ENCODE data around the gene CTF1.
A peak's percentile ranks its signal among the peaks of the same experiment; 100 is the strongest.

CTF1 gene

DNA sequence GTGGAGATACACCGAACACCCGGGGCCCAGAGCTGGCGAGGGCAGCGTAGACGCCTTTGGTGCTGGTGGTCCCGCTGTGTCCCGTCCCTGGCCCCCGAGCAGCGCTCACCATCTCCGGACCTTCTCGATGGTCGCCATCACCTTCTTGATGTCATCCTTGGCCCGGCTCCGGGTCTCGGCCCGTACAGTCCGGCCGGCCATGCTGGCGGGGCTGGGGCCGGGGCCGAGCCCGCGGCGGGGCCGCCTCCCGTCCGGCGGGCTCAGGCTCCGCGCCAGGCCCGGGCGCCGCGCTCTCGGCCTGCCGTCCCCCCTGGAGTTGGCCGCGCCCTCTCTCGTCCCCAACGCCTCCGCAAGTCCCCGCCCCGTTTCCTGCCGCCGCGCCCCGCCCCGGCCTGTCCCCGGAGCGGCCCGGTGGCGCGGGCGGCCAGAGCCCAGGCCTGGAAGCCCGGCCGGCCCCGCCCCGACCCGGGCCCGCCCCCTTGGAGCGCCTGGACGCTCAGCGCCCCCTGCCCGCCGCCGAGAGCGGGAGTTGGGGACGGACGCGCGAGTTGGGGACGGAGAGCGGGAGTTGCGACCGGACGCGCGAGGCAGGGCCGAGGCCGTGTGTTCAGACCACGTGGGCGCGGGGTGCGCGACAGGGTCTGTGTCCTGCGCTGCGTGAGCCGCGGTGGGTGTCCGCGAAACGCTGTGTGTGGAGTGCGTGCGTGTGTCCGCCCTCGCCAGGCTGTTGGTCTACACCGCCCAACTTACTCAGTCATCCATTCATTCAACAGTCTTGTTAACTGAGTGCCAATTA is 2.5 kb upstream of the CTF1 start, which contains the start of gene BCL7C:
TSS of gene BCL7C (minus strand) at position 334 of the 796 bp plus-strand sequence. CDS start at position 201, 133 bp downstream.
- Histone ChIP-seq H3K36me3 (replicated peaks) (peaks cover 7% of the 10 kb centered on the region), H3K27me3 (ENCODE audit: low read depth) (no peaks in the 10 kb centered on the region), H3K9me3 (no peaks in the 10 kb centered on the region), H3K4me1 (peaks cover 13% of the 10 kb centered on the region), H3K4me3 (peak within 1 kb of the TSS; percentile 66)
- DNase-seq (ENCODE audit: low spot score in 2 of 2) = peak; percentile 86 to 97
- in situ Hi-C loops (cut with MboI; ENCODE audit: low sequenced_read_pairs) = no loop called here

DNA sequence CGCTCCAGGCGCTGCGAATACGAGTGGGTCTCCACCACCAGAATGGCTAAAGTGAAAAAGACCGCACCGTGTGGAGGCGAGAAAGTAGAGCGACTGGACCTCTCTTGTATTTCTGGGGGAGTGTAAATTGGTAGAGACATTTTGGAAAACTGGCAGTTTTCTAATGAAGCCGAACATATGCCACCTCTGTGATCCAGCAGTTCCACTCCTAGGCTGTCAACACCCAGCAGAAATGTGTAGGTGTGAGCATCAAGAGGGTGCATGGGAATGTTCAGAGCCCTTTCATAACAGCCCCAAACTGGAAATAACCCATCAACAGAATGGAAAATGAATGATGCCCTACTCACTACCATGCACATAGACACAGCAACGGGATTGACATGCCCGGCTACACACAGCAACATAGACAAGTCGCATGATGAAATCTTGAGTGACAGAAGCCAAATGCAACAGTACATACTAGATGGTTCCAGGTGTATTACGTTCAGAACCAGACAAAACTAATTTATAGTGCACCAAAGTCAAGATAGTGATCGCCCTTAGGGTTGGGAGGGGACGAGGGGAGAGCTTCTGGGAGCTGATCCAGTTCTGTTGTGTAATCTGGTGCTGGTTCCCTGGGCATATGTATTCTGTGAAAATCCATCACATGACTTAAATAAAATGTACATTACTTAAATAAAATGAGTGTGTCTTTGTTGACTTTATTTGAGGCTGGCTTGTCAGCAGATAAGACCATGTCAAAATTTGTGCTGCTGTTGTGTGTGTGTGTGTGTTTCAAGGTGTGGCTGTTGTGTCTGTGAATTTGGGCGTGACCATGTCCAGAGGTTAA is 1.7 kb upstream of the CTF1 start:
- Histone ChIP-seq H3K27me3 (ENCODE audit: low read depth) (no peaks in the 10 kb centered on the region), H3K36me3 (replicated peaks) (no peaks in the 10 kb centered on the region), H3K9me3 (no peaks in the 10 kb centered on the region), H3K4me3 (peak overlapping the region; percentile 23), H3K4me1 (peaks cover 13% of the 10 kb centered on the region)
- no peak for DNase-seq (ENCODE audit: low spot score in 2 of 2)
- in situ Hi-C loops (cut with MboI; ENCODE audit: low sequenced_read_pairs) = no loop called here

DNA sequence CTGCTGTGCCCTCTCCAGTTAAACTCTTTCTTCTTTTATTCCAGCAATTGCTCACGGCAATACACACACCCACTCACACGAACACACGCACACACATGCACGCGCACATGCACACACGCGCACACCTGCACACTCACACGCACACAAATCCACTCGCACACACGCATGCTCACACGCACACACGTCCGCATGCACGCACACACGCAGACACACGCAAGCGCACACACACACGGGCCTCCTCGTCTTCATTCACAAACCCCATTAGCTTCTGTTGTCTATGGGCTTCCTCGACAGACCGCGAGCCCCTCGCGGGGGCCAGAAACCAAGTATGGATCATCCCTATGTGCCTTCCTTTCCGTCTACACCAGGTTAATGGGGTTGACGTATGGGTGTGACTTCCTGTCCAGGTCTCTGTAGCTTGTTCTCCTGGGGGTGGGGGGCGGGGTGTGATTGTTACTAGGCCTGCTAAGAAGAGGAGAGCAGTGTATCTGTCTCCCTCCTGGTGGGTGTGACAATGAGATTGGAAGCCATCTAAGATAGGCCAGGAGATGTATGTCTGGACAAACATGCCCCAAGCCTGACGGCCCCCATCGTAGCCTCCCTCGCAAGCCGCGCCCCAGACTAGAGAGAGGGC is 670 bp upstream of the CTF1 start:
- in situ Hi-C loops (cut with MboI; ENCODE audit: low sequenced_read_pairs) = no loop called here
- DNase-seq (ENCODE audit: low spot score in 2 of 2) = no peak
- H3K36me3 ChIP-seq (replicated peaks) = no peaks in the 10 kb centered on the region
- no peaks in the 10 kb centered on the region for H3K9me3 ChIP-seq
- H3K4me1 ChIP-seq = peaks cover 13% of the 10 kb centered on the region
- H3K27me3 ChIP-seq (ENCODE audit: low read depth) = no peaks in the 10 kb centered on the region
- no peak overlapping the region for H3K4me3 ChIP-seq

DNA sequence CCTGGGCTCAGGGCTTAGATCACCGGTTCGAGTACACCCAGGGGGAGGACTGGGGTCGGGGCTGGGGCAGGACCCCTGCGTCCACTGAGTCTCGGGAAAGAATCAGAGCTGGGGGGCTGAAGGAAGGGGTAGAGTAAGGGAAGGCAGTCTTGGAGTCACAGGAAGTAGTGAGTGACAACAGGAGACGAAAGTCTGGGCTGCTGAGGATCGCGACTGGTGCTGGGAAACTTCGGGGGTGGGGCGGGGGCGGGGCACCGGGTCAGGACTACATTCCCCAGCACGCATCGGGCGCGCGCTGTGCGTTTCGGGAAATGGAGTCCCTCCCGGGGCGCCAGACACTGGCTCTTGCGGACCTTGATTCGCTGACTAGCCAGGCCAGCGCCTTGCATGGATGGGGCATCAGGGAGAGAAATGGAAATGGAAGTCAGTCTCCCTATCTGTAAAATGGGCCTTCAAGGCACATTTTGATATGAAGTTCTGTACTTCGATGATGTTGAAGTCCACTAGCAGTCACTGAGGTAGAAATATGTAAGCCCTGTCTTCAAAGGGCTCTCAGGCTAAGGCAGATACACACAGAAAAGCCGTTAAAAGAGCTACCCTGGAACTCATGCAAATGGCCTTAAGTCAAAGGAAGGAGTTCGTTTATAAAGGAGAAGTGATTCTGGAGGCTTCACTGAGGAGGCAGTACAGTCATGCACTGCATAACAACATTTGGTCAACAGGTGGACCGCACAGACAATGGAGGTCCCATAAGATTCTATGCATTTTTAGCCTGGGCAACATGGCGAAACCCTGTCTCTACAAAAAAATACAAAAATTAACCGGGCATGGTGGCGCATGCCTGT is 697 bp downstream of the CTF1 start:
- Histone ChIP-seq H3K27me3 (ENCODE audit: low read depth) (no peaks in the 10 kb centered on the region), H3K4me1 (peaks cover 16% of the 10 kb centered on the region), H3K4me3 (no peak overlapping the region), H3K9me3 (no peaks in the 10 kb centered on the region), H3K36me3 (replicated peaks) (no peaks in the 10 kb centered on the region)
- DNase-seq (ENCODE audit: low spot score in 2 of 2) = peak; percentile 78 to 90
- in situ Hi-C loops (cut with MboI; ENCODE audit: low sequenced_read_pairs) = no loop called here

DNA sequence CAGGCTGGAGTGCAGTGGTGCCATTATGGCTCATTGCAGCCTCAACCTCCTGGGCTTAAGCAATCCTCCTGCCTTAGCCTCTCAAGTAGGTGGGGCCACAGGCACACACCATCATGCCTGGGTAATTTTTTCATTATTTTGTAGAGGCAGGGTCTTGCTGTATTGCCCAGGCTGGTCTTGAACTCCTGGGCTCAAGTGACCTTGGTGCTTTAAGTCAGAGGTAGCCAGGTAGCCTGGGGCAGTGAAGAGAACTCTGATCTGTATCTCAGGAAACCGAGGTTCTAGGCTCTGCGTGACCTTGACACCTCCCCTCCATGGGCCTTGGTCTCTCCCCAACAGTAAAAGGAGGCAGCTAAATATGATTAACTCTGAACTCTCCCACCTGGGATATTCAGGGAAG is 3.4 kb downstream of the CTF1 start:
- H3K27me3 ChIP-seq (ENCODE audit: low read depth) = no peaks in the 10 kb centered on the region
- H3K4me3 ChIP-seq = no peak overlapping the region
- H3K36me3 ChIP-seq (replicated peaks) = no peaks in the 10 kb centered on the region
- in situ Hi-C loops (cut with MboI; ENCODE audit: low sequenced_read_pairs) = loop anchor here (25.0 kb wide), 1 partner anchor 512 kb away; the partner anchor contains the start of genes SEPTIN1 and ZNF48
- H3K9me3 ChIP-seq = no peaks in the 10 kb centered on the region
- peaks cover 13% of the 10 kb centered on the region for H3K4me1 ChIP-seq
- no peak for DNase-seq (ENCODE audit: low spot score in 2 of 2)

DNA sequence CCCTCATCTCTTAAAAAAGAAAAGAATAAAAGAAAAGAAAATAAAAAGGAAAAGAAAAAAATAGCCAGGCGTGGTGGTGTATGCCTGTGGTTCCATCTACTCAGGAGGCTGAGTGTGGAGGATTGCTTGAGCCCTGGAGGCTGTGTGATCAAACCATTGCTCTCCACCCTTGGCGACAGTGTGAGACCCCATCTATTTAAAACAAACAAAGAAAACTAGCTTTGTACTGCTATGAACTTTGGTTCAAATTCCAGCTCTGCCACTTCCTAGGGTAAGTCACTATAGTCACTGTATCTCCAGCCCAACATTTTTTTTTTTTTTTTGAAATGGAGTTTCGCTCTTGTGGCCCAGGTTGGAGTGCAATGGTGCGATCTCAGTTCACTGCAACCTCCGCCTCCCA is 4.2 kb downstream of the CTF1 start:
- in situ Hi-C loops (cut with MboI; ENCODE audit: low sequenced_read_pairs) = loop anchor here (25.0 kb wide), 1 partner anchor 513 kb away; the partner anchor contains the start of genes SEPTIN1 and ZNF48

DNA sequence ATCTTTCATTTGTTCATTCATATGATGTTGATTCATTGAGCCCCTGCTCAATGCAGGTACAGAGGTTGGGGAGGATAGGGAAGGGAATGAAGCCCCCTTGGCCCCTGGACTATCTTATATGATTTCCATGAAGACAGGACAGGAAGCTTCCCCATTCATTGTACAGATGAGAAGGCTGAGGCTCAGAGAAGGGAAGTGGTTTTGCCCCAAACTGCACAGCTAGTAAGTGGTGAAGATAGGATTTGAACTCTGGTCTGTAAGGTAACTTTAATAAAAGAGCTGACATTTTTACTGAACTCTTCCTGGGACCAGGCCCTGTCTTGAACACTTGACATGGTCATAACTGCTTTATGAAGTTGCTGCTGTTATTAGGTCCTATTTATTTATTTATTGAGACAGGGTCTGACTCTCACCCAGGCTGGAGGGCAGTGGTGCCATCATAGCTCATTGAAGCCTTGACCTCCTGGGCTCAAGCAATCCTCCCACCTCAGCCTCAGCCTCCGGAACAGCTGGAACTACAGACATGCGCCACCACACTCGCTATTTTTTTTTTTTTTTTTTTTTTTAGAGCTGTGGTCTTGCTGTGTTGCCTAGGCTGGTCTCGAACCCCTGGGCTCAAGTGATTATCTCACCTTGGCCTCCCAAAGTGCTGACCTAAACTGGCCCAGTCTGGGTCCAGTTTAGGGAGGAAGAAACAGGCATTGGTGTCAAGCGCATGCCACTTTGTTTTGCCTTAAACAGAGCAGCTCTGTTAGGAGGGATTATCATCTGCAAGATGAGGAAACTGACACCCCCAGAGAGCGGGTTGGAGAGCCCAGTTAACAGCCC is 5.0 kb downstream of the CTF1 start:
- H3K9me3 ChIP-seq = no peaks in the 10 kb centered on the region
- no peak for DNase-seq (ENCODE audit: low spot score in 2 of 2)
- H3K36me3 ChIP-seq (replicated peaks) = no peaks in the 10 kb centered on the region
- peaks cover 15% of the 10 kb centered on the region for H3K4me1 ChIP-seq
- H3K27me3 ChIP-seq (ENCODE audit: low read depth) = no peaks in the 10 kb centered on the region
- H3K4me3 ChIP-seq = peak overlapping the region; percentile 23
- in situ Hi-C loops (cut with MboI; ENCODE audit: low sequenced_read_pairs) = loop anchor here (25.0 kb wide), 1 partner anchor 514 kb away; the partner anchor contains the start of genes SEPTIN1 and ZNF48

More for the DNA sequence above, 4.2 kb downstream of the CTF1 start:
- DNase-seq (ENCODE audit: low spot score in 2 of 2) = no peak
- Histone ChIP-seq H3K36me3 (replicated peaks) (no peaks in the 10 kb centered on the region), H3K4me1 (peaks cover 13% of the 10 kb centered on the region), H3K4me3 (no peak overlapping the region), H3K27me3 (ENCODE audit: low read depth) (no peaks in the 10 kb centered on the region), H3K9me3 (no peaks in the 10 kb centered on the region)

DNA sequence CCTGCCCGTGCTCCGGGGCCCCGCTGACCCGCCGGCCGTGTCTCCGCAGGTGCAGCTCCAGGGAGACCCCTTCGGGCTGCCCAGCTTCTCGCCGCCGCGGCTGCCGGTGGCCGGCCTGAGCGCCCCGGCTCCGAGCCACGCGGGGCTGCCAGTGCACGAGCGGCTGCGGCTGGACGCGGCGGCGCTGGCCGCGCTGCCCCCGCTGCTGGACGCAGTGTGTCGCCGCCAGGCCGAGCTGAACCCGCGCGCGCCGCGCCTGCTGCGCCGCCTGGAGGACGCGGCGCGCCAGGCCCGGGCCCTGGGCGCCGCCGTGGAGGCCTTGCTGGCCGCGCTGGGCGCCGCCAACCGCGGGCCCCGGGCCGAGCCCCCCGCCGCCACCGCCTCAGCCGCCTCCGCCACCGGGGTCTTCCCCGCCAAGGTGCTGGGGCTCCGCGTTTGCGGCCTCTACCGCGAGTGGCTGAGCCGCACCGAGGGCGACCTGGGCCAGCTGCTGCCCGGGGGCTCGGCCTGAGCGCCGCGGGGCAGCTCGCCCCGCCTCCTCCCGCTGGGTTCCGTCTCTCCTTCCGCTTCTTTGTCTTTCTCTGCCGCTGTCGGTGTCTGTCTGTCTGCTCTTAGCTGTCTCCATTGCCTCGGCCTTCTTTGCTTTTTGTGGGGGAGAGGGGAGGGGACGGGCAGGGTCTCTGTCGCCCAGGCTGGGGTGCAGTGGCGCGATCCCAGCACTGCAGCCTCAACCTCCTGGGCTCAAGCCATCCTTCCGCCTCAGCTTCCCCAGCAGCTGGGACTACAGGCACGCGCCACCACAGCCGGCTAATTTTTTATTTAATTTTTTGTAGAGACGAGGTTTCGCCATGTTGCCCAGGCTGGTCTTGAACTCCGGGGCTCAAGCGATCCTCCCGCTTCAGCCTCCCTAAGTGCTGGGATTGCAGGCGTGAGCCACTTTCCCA is 5.9 kb downstream of the CTF1 start:
- in situ Hi-C loops (cut with MboI; ENCODE audit: low sequenced_read_pairs) = loop anchor here (25.0 kb wide), 1 partner anchor 515 kb away; the partner anchor contains the start of genes SEPTIN1 and ZNF48
- Histone ChIP-seq H3K27me3 (ENCODE audit: low read depth) (no peaks in the 10 kb centered on the region), H3K9me3 (no peaks in the 10 kb centered on the region), H3K4me1 (peaks cover 12% of the 10 kb centered on the region), H3K36me3 (replicated peaks) (no peaks in the 10 kb centered on the region), H3K4me3 (peak overlapping the region; percentile 23)
- peak; percentile 43 to 70 for DNase-seq (ENCODE audit: low spot score in 2 of 2)

DNA sequence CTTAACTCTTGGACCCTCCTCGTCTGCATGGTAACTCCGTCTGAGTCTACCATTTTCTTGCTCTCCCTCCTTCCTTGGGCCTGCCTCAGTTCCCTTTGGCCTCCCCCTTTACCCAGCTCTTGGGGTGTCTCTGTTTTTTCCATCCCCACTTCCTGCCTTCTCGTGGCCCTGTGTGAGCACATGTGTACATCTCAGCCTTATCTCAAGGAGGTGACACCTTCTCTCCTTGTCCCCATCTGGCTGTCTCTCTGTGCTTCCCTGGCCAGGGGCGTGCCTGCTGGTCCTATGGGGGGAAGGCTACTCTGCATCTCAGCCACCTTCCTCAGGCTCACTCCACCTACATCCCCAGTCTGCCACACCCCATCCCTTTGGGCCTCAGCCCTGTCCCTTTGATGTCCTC is 6.6 kb downstream of the CTF1 start:
- no peaks in the 10 kb centered on the region for H3K36me3 ChIP-seq (replicated peaks)
- peaks cover 12% of the 10 kb centered on the region for H3K4me1 ChIP-seq
- no peak overlapping the region for H3K4me3 ChIP-seq
- no peaks in the 10 kb centered on the region for H3K27me3 ChIP-seq (ENCODE audit: low read depth)
- no peak for DNase-seq (ENCODE audit: low spot score in 2 of 2)
- no peaks in the 10 kb centered on the region for H3K9me3 ChIP-seq
- in situ Hi-C loops (cut with MboI; ENCODE audit: low sequenced_read_pairs) = loop anchor here (25.0 kb wide), 1 partner anchor 516 kb away; the partner anchor contains the start of genes SEPTIN1 and ZNF48

DNA sequence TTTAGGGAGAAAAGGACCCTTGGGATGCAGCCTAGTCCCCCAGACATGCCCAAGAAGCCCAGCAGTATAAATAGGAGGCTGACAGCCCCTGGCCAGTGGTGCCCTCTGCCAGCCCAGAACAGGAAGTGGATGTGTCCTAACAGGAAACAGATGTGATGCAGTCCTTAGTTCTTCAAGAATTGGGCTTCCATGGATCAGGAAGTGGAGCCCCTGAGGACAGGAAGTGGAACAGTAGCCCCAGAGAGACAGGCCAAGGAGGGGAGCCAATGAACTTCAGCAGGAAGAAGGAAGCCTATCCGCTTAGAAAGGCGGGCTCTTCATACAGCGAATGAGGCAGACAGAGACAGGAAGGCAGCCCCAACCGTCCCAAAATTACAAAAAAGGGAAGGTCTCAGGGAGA is 7.2 kb downstream of the CTF1 start:
- Histone ChIP-seq H3K36me3 (replicated peaks) (no peaks in the 10 kb centered on the region), H3K9me3 (no peaks in the 10 kb centered on the region), H3K4me3 (no peak overlapping the region), H3K27me3 (ENCODE audit: low read depth) (no peaks in the 10 kb centered on the region), H3K4me1 (peaks cover 12% of the 10 kb centered on the region)
- in situ Hi-C loops (cut with MboI; ENCODE audit: low sequenced_read_pairs) = loop anchor here (25.0 kb wide), 1 partner anchor 516 kb away; the partner anchor contains the start of genes SEPTIN1 and ZNF48
- DNase-seq (ENCODE audit: low spot score in 2 of 2) = no peak

DNA sequence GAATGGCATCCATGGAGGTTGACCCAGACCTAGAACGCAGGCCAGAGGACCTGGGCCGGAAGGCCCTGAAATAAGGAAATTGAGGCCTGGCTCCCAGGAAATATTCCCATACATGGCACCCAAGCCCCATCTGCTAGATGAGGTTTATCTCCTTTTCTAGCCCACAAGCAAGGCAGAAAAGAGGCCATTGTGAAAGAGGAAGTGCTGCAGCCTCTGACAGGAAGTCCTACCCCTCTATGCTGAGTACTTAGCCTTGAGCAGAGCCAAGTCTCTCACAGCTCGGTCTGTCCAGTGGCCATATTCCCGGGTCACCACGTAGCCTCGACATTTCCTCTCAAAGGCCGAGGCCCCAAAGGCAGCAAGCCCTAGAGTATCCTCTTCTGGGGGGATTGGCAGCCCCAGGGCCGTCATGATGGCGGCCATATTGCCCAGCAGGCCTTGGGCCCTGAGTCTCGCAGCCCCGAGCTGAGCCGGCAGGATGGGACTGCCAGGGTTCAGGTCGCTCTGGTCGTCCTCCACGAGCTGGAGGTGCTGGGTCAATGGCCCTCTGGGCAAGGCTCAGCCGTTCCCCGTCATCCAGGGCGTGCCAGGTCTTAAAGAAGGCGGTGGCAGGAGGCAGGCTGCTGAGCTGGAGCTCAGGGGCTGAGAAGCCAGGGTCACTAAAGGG is 7.8 kb downstream of the CTF1 start:
- Histone ChIP-seq H3K27me3 (ENCODE audit: low read depth) (no peaks in the 10 kb centered on the region), H3K36me3 (replicated peaks) (no peaks in the 10 kb centered on the region), H3K4me1 (peaks cover 12% of the 10 kb centered on the region), H3K4me3 (no peak overlapping the region), H3K9me3 (no peaks in the 10 kb centered on the region)
- no peak for DNase-seq (ENCODE audit: low spot score in 2 of 2)
- in situ Hi-C loops (cut with MboI; ENCODE audit: low sequenced_read_pairs) = loop anchor here (25.0 kb wide), 1 partner anchor 517 kb away; the partner anchor contains the start of genes SEPTIN1 and ZNF48
